ENCODE results near the gene ZBTB7A. TPM values are rescaled to one million over a fixed set of nuclear protein-coding genes. Genes with fewer than 3 reads are reported as not detected.
"Not testable (repeated sequence)": the region's sequence is repeated elsewhere in the genome, so short reads cannot be mapped to it uniquely, and the experiment has no call there.

The ZBTB7A gene
- total RNA-seq, 1 donor from 2014 or later = 2.0 TPM

DNA sequence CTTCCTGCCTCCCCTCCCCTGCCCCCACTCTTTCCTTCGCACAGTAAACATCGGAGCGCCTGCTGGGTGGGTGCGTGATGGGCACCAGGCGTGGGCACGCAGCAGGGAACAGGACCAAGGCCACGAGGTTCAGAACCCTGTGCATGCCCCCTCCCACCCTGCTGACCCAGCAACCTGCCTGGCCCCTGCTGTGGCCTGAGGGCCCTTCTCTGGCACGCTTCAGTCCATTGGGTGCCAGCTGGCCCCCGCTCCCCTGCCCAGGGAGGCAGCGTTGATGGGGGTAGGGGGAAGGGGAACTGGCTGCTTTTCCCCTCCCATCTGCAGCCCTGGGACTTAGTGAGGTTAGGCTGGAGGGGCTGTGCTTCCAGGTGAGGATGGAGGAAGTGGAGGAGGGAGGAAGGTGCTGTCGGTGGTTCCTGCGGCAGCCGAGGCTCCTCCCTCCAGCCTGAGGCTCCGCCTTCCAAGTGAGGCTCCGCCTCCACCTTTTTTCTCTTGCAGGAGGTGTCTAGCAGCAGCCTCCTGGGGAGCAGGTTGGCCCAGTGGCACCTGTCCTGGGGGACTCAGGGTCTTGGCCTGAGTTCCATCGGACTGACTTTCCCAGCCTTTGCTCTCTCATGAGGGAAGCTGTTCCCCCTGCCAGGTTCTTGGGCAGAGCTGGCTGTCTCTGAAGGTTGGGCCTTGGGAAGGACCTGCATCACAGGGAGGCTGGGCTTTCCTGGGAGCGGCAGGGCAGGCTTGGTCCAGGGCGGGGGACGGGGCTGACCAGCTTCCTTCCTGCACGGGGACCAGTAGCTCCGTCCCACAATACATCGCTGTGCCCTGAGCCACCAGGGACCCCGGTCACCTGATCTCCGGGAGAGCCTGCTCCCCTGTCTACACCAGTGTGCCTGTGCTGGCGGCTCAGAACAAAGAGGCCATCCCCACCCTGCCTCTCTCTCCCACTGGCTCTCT is 51.9 kb downstream of the ZBTB7A start:
- DNase-seq = no peak

GRCh38 chr19:4013886-4014540 is 52.7 kb downstream of the ZBTB7A start:
- no peak for DNase-seq

DNA sequence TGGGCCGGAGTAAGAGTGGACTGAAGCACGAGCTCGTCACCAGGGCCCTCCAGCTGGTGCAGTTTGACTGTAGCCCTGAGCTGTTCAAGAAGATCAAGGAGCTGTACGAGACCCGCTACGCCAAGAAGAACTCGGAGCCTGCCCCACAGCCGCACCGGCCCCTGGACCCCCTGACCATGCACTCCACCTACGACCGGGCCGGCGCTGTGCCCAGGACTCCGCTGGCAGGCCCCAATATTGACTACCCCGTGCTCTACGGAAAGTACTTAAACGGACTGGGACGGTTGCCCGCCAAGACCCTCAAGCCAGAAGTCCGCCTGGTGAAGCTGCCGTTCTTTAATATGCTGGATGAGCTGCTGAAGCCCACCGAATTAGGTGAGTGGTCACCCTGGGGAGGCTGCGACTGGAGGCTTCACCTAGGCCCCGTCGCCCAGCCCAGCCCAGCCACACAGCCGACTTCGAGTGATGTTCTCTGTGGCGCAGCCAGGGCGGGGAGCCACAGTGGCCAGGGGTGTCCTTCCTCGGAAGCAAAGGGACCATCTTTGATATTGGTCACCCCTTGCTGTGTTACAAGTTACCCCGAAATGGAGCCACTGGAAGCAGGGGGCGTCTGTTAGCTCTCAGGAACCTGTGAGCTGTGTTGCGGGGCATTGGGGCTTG is 53.6 kb downstream of the ZBTB7A start:
- DNase-seq = no peak

DNA sequence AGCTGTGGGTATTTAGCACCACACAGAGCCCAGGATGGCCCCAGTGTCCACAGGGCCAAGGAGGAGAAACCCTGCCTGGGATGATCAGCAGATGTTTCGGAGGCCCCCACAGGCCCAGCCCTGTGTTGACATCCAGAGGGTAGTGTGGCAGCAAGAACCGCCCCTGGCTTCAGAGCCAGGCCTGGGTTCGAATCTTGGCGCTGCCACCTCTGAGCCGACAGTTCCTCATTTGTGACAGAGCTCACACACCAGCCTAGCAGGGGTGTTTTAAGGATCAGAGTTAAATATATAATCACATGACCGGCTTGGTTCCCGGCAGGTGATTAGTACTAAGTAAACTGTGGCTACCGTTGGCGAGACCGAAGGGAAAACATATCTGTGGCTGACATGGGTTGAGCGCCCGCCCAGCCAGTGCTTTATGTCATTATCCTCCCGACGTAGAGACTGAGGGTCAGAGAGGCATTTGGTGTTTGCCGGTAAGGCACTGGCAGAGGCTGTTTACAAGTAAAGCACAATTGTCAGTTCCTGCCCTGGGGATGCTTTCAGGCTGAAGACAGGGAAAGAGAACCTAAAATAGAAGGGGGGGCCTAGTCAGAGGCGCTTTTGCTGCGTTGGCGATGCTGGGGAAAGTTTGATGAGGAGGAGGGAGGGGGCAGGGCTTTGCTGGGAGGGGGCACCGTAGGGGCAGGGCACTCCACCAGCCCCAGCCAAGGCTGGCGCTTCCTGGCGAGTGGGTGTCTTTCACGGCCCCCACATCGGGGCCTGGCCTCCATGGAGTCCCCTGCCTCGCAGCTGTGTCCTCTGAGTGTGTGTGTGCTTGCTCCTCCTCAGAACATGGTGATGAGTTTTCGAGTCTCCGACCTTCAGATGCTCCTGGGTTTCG is 54.4 kb downstream of the ZBTB7A start:
- no peak for DNase-seq

DNA sequence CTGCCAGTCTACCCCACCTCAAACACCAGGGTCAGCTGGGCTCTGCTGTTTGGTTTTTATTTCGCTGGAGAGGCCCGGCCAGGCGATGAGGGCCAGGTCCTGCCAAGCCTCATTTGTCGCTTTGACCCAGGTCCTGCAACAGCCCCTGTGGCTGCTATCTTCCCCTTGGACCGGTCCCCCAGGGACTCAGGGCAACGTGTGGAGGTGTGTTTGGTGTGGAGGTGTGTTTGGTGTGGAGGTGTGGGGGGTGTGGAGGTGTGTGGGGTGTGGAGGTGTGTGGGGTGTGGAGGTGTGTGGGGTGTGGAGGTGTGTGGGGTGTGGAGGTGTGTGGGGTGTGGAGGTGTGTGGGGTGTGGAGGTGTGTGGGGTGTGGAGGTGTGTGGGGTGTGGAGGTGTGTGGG is 55.3 kb downstream of the ZBTB7A start:
- DNase-seq = not testable (repeated sequence)

DNA sequence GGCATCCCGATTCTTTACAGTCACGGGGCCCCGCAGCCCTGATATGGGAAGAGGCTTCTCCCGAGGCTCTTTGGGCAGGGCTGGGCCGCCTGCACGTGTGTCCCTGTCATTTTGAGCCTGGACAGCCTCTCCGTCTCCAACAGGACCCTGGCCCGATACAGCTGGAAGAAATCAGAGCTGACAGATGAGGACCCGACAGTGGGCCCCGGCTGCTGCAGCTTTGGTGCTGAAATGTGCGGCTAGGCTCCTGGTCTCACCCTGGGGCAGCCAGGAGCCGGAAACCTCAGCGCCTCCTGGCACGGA is 55.9 kb downstream of the ZBTB7A start:
- no peak for DNase-seq

DNA sequence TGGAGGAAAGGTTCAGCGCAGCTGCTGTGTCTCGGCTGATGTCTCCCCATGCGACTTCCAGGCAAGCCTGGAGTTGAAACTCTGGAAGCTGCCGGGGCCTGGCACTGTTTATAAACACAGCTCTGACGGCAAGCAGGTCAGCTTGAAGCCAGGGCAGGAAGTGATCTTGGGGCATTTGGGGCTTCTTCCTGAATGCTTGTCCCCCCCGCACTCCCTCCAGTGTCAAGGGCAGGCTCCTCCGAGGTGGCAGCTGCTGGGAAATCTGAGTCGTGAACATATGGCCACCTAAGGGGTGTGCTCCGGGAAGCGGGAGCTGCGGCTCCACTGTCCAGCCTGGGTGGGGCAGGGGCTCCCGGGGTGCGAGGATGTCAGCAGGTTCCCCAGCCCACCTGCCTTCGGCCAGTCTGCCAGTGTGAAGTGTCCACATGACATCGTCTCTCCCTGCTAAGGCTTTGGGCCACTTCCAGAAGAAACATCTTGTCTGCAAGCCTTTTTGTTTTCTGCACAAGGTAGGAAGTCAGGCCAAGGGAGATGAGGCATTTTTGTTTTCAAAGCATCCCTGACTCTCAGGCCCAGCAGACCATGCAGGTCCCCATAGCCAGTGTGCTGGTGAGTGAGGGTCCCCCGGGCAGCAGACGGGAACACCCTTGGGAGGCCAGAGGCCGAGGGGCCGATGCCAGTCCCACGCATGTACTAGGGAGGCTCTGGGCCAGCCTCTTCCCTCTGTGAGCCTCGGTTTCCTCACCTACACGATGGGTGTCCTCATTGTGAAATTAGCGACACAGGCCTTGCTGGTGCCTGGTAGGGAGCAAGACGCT is 56.5 kb downstream of the ZBTB7A start:
- DNase-seq = no peak

GRCh38 chr19:4007836-4008539 is 58.7 kb downstream of the ZBTB7A start:
- no peak for DNase-seq

DNA sequence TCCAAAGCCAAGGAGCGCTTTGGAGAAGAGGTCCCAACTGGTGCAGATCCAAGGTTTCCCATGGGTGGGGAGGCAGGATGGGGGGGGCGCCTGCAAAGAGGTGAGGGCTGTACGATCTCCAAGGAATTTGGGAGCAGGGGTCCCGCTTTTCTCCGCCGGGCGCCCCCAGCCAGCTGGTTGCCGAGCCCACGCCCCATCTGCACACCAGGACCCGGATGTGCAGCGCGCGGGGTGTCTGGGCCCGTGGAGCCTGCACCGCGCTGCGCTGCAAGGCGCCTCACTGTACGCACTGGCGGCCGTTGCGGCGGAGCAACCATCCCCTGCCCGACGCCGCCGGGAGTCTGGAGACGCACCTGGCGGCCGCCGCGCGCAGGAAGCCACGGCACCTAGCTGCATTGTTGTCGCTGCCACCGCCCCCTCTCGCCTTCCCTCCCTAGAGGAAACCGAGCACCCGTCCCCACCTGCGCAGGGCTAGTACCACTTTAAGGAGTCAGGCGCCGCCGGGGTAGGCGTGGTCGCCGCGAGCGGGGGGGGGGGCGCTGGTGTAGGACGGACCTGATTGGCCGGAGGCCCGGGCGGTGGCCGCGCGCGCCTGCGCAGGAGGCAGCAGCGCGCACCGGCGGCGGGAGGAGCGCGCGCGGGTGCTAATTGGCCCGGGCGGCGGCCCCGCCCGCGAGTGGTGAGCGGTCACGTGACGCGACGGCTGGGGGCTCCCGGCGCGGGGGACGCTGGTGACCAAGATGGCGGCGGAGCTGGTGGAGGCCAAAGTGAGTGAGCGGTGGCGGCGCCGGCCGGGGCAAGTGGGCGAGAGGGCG is 59.5 kb downstream of the ZBTB7A start, which contains the start of gene PIAS4:
PIAS4 (plus strand) TSS at position 716 of the 815 bp plus-strand sequence; CDS start at position 741, 25 bp downstream.
- peak; percentile 91 for DNase-seq

DNA sequence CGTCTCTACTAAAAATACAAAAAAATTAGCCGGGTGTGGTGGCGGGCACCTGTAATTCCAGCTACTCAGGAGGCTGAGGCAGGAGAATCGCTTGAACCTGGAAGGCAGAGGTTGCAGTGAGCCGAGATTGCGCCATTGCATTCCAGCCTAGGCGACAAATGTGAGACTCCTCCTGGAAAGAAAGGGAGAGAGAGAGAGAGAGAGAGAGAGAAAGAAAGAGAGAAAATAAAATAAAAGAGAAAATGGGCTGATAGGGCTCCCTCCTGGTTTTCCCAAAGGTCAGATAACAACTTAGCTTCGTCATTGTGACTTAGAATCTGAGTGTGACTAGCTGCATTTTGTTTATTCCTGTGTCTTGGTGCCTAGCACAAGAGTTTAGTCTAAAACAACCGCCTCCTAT is 61.3 kb downstream of the ZBTB7A start:
- DNase-seq = not testable (repeated sequence)

DNA sequence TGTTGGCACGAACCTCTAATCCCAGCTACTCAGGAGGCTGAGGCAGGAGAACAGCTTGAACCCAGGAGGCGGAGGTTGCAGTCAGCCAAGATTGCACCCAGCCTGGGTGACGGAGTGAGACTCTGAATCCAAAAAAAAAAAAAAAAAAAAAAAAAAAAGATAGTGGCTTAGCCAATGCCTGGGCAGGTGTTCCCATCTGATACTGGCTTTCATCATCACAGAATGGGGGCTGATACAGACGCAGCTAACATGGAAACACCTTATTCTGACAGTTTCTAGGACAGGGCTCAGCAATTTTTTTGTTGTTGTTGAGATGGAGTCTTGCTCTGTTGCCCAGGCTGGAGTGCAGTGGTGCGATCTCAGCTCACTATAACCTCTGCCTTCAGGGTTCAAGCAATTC is 65.9 kb downstream of the ZBTB7A start:
- not testable (repeated sequence) for DNase-seq

DNA sequence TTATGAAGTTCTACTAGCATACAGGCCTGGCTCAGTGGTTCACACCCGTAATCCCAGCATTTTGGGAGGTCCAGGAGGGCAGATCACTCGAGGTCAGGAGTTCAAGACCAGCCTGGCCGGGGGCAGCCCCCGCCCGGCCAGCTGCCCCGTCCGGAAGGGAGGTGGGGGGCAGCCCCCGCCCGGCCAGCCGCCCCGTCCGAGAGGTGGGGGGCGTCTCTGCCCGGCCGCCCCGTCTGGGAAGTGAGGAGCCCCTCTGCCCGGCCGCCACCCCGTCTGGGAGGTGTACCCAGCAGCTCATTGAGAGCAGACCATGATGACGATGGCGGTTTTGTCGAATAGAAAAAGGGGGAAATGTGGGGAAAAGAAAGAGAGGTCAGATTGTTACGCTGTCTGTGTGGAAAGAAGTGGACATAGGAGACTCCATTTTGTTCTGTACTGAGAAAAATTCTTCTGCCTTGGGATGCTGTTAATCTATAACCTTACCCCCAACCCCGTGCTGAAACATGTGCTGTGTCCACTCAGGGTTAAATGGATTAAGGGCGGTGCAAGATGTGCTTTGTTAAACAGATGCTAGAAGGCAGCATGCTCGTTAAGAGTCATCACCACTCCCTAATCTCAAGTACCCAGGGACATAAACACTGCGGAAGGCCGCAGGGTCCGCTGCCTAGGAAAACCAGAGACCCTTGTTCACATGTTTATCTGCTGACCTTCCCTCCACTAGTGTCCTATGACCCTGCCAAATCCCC is 67.9 kb downstream of the ZBTB7A start:
- DNase-seq = not testable (repeated sequence)

DNA sequence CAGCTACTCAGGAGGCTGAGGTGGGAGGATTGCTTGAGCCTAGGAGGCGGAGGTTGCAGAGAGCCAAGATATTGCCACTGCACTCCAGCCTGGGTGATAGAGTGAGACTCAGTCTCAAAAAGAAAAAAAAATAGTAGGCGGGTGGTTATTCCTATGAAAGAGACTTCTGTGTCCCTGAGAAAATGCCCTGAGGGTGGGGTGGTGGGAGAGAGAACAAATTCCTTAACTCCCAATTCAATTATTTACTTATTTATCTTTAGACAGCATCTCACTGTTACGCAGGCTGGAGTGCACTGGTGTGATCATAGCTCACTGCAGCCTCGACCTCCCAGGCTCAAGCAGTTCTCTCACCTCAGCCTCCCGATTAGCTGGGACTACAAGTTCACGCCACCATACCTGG is 71.1 kb downstream of the ZBTB7A start:
- no peak for DNase-seq

Other genes with a start within 250 kb of the ZBTB7A start
- gene ZFR2, start 197.9 kb downstream of the ZBTB7A start, total RNA-seq = 6.2 TPM
- 85.9 TPM for gene ATCAY, start 186.2 kb downstream of the ZBTB7A start, total RNA-seq
- not detected for gene NMRK2, start 133.8 kb downstream of the ZBTB7A start, total RNA-seq
- 51.3 TPM for gene DAPK3, start 95.8 kb downstream of the ZBTB7A start, total RNA-seq
- gene EEF2, start 81.4 kb downstream of the ZBTB7A start, total RNA-seq = 2,019 TPM
- gene PIAS4, start 59.2 kb downstream of the ZBTB7A start, total RNA-seq = 22.5 TPM
- 61.3 TPM for gene MAP2K2, start 57.2 kb upstream of the ZBTB7A start, total RNA-seq
- gene CREB3L3, start 86.7 kb upstream of the ZBTB7A start, total RNA-seq = not detected
- gene SIRT6, start 115.7 kb upstream of the ZBTB7A start, total RNA-seq = 8.7 TPM
- 16.4 TPM for gene ANKRD24, start 115.8 kb upstream of the ZBTB7A start, total RNA-seq
- gene EBI3, start 162.6 kb upstream of the ZBTB7A start, total RNA-seq = 0.47 TPM
- gene YJU2, start 180.2 kb upstream of the ZBTB7A start, total RNA-seq = 16.2 TPM
- gene SHD, start 212.4 kb upstream of the ZBTB7A start, total RNA-seq = 0.94 TPM
- 2.7 TPM for gene TMIGD2, start 235.5 kb upstream of the ZBTB7A start, total RNA-seq
- gene FSD1, start 237.7 kb upstream of the ZBTB7A start, total RNA-seq = 28.4 TPM